H9 (cell line): ENCODE measurements around the gene TTF2. TPM values are rescaled to one million over a fixed set of nuclear protein-coding genes. Genes with fewer than 3 reads are reported as not detected.
"Not testable (repeated sequence)": the region's sequence is repeated elsewhere in the genome, so short reads cannot be mapped to it uniquely, and the experiment has no call there.

Source experiments
- DNase-seq: peaks from one replicate; pipeline ENCODE4 v3.0.0-alpha.2; 2017
- H2AFZ ChIP-seq: one replicate; pipeline ENCODE4 v1.6.1; 2013; ENCODE audit warnings: mild to moderate bottlenecking, low read length, control low read depth, moderate library complexity
- H2AK5ac ChIP-seq: 2 replicates; pipeline ENCODE4 v1.6.1; 2013; ENCODE audit warnings: low read length, control low read depth, mixed read lengths; ENCODE audit not compliant: insufficient read length
- H2BK120ac ChIP-seq: one replicate; pipeline ENCODE4 v1.6.1; 2013; ENCODE audit warnings: low read depth, mild to moderate bottlenecking, low read length, control low read depth, inconsistent platforms; ENCODE audit not compliant: poor library complexity, severe bottlenecking
- H2BK12ac ChIP-seq: 2 replicates; pipeline ENCODE4 v1.6.1; 2013; ENCODE audit warnings: low read length, control low read depth, mixed read lengths, low read depth; ENCODE audit not compliant: insufficient read length
- H2BK15ac ChIP-seq: 2 replicates; pipeline ENCODE4 v1.6.1; 2013; ENCODE audit warnings: low read depth, low read length, control low read depth
- H2BK20ac ChIP-seq: one replicate; pipeline ENCODE4 v1.6.1; 2013; ENCODE audit warnings: low read depth, mild to moderate bottlenecking, low read length, control low read depth, inconsistent platforms; ENCODE audit not compliant: poor library complexity, severe bottlenecking
- H2BK5ac ChIP-seq: 2 replicates; pipeline ENCODE4 v1.6.1; 2013; ENCODE audit warnings: low read length, control low read depth, mixed read lengths; ENCODE audit not compliant: insufficient read length
- H3K14ac ChIP-seq: 2 replicates; pipeline ENCODE4 v1.6.1; 2013; ENCODE audit warnings: low read length, control low read depth; ENCODE audit not compliant: insufficient read depth
- H3K18ac ChIP-seq: 2 replicates; pipeline ENCODE4 v1.6.1; 2013; ENCODE audit warnings: low read depth, mild to moderate bottlenecking, mixed read lengths, low read length, control low read depth; ENCODE audit not compliant: insufficient read length
- H3K23ac ChIP-seq: 2 replicates; pipeline ENCODE4 v1.6.1; 2013; ENCODE audit warnings: low read length, control low read depth, mixed read lengths, low read depth; ENCODE audit not compliant: insufficient read length
- H3K23me2 ChIP-seq: 2 replicates; pipeline ENCODE4 v1.6.1; 2013; ENCODE audit warnings: low read depth, mild to moderate bottlenecking, mixed read lengths, low read length, control low read depth; ENCODE audit not compliant: insufficient read length, poor library complexity, severe bottlenecking
- H3K27ac ChIP-seq: 2 replicates; pipeline ENCODE4 v1.5.1; 2013; ENCODE audit warnings: low read length, control low read depth, mixed read lengths, low read depth; ENCODE audit not compliant: insufficient read length
- H3K27me3 ChIP-seq: 2 replicates; pipeline ENCODE4 v1.6.1; 2013; ENCODE audit warnings: low read length, control low read depth, inconsistent platforms; ENCODE audit not compliant: insufficient read depth
- H3K4ac ChIP-seq: 2 replicates; pipeline ENCODE4 v1.6.1; 2013; ENCODE audit warnings: low read depth, mild to moderate bottlenecking, control low read depth, inconsistent platforms, low read length, moderate library complexity
- H3K4me1 ChIP-seq: 2 replicates; pipeline ENCODE4 v1.6.1; 2013; ENCODE audit warnings: low read length, control low read depth, inconsistent platforms; ENCODE audit not compliant: insufficient read depth
- H3K4me2 ChIP-seq: 2 replicates; pipeline ENCODE4 v1.6.1; 2013; ENCODE audit warnings: low read length, control low read depth, mixed read lengths; ENCODE audit not compliant: insufficient read length, insufficient read depth
- H3K56ac ChIP-seq: 2 replicates; pipeline ENCODE4 v1.6.1; 2013; ENCODE audit warnings: low read depth, mild to moderate bottlenecking, mixed read lengths, low read length, control low read depth; ENCODE audit not compliant: insufficient read length
- H3K79me1 ChIP-seq: 2 replicates; pipeline ENCODE4 v1.6.1; 2013; ENCODE audit warnings: low read depth, mild to moderate bottlenecking, moderate library complexity, low read length, control low read depth, inconsistent platforms; ENCODE audit not compliant: insufficient read depth, poor library complexity, severe bottlenecking
- H3K79me2 ChIP-seq: 2 replicates; pipeline ENCODE4 v1.6.1; 2013; ENCODE audit warnings: low read length, control low read depth, inconsistent platforms; ENCODE audit not compliant: insufficient read depth
- H3K9ac ChIP-seq: 2 replicates; pipeline ENCODE4 v1.6.1; 2013; ENCODE audit warnings: low read length, control low read depth, mixed read lengths; ENCODE audit not compliant: insufficient read length; ENCODE audit errors: extremely low read depth
- H3K9me3 ChIP-seq: one replicate; pipeline ENCODE4 v1.6.1; 2013; ENCODE audit warnings: low read depth, low read length, inconsistent platforms; ENCODE audit not compliant: control insufficient read depth
- H3T11ph ChIP-seq: one replicate; pipeline ENCODE4 v1.6.1; 2013; ENCODE audit warnings: mild to moderate bottlenecking, low read length, control low read depth, inconsistent platforms
- H4K20me1 ChIP-seq: one replicate; pipeline ENCODE4 v1.6.1; 2013; ENCODE audit not compliant: control insufficient read depth, insufficient read length, insufficient read depth
- H4K5ac ChIP-seq: 2 replicates; pipeline ENCODE4 v1.6.1; 2013; ENCODE audit warnings: low read depth, mild to moderate bottlenecking, mixed read lengths, low read length, control low read depth; ENCODE audit not compliant: insufficient read length
- H4K8ac ChIP-seq: replicated peaks from 2 replicates; pipeline ENCODE4 v1.6.1; 2013; ENCODE audit warnings: low read length, control low read depth, mixed read lengths, low read depth; ENCODE audit not compliant: insufficient read length
- H4K91ac ChIP-seq: 2 replicates; pipeline ENCODE4 v1.6.1; 2013; ENCODE audit warnings: low read depth, mild to moderate bottlenecking, moderate library complexity, mixed read lengths, low read length, control low read depth; ENCODE audit not compliant: insufficient read length
- H3K27ac Mint-ChIP-seq, 3 experiments: 2 replicates in 2 of 3; 3 replicates in 1 of 3; pipeline ENCODE4 v1.8.0; 2020 to 2021; ENCODE audit warnings: mixed read lengths in 3 of 3, mild to moderate bottlenecking in 1 of 3, moderate library complexity in 1 of 3
- H3K27me3 Mint-ChIP-seq: 2 replicates; pipeline ENCODE4 v1.8.0; 2021; ENCODE audit warnings: low read depth, mild to moderate bottlenecking, moderate library complexity, mixed read lengths
- H3K36me3 Mint-ChIP-seq, 3 experiments: 2 replicates in 2 of 3; 3 replicates in 1 of 3; pipeline ENCODE4 v1.8.0; 2020 to 2021; ENCODE audit warnings: low read depth in 3 of 3, mixed read lengths in 3 of 3; ENCODE audit not compliant: insufficient read depth in 1 of 3
- H3K4me1 Mint-ChIP-seq, 2 experiments: 2 replicates each; pipeline ENCODE4 v1.8.0; 2020; ENCODE audit warnings: mixed read lengths in 2 of 2
- H3K4me3 Mint-ChIP-seq, 2 experiments: 2 replicates in 1 of 2; 3 replicates in 1 of 2; pipeline ENCODE4 v1.8.0; 2020 to 2021; ENCODE audit warnings: mild to moderate bottlenecking in 2 of 2, mixed read lengths in 2 of 2, moderate library complexity in 1 of 2
- H3K9me3 Mint-ChIP-seq, 2 experiments: 2 replicates in 1 of 2; 3 replicates in 1 of 2; pipeline ENCODE4 v1.8.0; 2020; ENCODE audit warnings: mild to moderate bottlenecking in 2 of 2, mixed read lengths in 2 of 2, moderate library complexity in 1 of 2
- WGBS: extraction: QIAGEN DNeasy Blood & Tissue Kit; methylation state at CpG from one replicate; pipeline ENCODE4 v1.1.7; 2013; ENCODE audit warnings: missing lambda C conversion rate, low lambda C conversion rate, mixed read lengths; ENCODE audit not compliant: insufficient read length; ENCODE audit errors: extremely low coverage; 5-methylcytosine and 5-hydroxymethylcytosine counted together
- total RNA-seq: library from RNA; stranded (reverse); gene quantifications from 2 replicates; pipeline ENCODE4 v1.2.1, GENCODE V29; 2021
- TF ChIP-seq, protein P1 (sequence below): fragments of 200-600 bp; sonication (generic); conservative IDR thresholded peaks from 3 replicates; pipeline ENCODE4 v1.8.0; 2021; ENCODE audit warnings: antibody characterized with exemption, mild to moderate bottlenecking

Gene TTF2
- total RNA-seq, 1 experiment from 2014 or later = 86.4 TPM

GRCh38 chr1:117150316-117150715 is 90.2 kb downstream of the TTF2 start:
- Histone ChIP-seq H3K23ac (no peak overlapping the region), H2BK20ac (no peak overlapping the region), H2BK12ac (no peak overlapping the region), H3K4me2 (no peak overlapping the region), H3K9ac (no peak overlapping the region), H2AFZ (no peak overlapping the region), H3K27me3 (no peaks in the 10 kb centered on the region), H3K4ac (no peak overlapping the region), H3K79me1 (no peaks in the 10 kb centered on the region), H3K4me1 (peaks cover 3% of the 10 kb centered on the region; the same call in 1 of the 2 replicates), H3T11ph (no peak overlapping the region), H3K14ac (no peak overlapping the region), H3K18ac (no peak overlapping the region), H3K27ac (no peak overlapping the region), H2BK120ac (no peak overlapping the region), H2BK5ac (no peak overlapping the region), H4K8ac (no peak overlapping the region), H4K5ac (no peak overlapping the region), H4K91ac (no peak overlapping the region), H3K56ac (no peak overlapping the region), H2BK15ac (no peak overlapping the region), H3K23me2 (no peaks in the 10 kb centered on the region), H2AK5ac (no peak overlapping the region), H3K9me3 (no peaks in the 10 kb centered on the region), H3K79me2 (no peaks in the 10 kb centered on the region), H4K20me1 (no peaks in the 10 kb centered on the region)
- Mint-ChIP-seq H3K4me3 (no peak overlapping the region), H3K36me3 (peaks cover 5 to 14% (median 11%) of the 10 kb centered on the region in 3 experiments; a peak in 6 of 7 replicates), H3K27ac (no peak overlapping the region), H3K27me3 (no peaks in the 10 kb centered on the region), H3K4me1 (peaks cover 23 to 24% of the 10 kb centered on the region in 2 experiments), H3K9me3 (peaks cover 8 to 9% of the 10 kb centered on the region in 2 experiments; a peak in 4 of 5 replicates)
- TF ChIP-seq, protein P1, sequence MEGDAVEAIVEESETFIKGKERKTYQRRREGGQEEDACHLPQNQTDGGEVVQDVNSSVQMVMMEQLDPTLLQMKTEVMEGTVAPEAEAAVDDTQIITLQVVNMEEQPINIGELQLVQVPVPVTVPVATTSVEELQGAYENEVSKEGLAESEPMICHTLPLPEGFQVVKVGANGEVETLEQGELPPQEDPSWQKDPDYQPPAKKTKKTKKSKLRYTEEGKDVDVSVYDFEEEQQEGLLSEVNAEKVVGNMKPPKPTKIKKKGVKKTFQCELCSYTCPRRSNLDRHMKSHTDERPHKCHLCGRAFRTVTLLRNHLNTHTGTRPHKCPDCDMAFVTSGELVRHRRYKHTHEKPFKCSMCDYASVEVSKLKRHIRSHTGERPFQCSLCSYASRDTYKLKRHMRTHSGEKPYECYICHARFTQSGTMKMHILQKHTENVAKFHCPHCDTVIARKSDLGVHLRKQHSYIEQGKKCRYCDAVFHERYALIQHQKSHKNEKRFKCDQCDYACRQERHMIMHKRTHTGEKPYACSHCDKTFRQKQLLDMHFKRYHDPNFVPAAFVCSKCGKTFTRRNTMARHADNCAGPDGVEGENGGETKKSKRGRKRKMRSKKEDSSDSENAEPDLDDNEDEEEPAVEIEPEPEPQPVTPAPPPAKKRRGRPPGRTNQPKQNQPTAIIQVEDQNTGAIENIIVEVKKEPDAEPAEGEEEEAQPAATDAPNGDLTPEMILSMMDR = peak; percentile 32; the same call in 2 of the 3 replicates
- DNase-seq = no peak
- no CpG with 5 or more reads among the region's 2 CpGs for WGBS

- H3K27me3 ChIP-seq, H3K56ac ChIP-seq, H2BK120ac ChIP-seq, DNase-seq, H2BK15ac ChIP-seq, H3T11ph ChIP-seq, H2BK20ac ChIP-seq, H3K14ac ChIP-seq, H3K4ac ChIP-seq, H3K4me1 ChIP-seq, H4K5ac ChIP-seq, H3K27me3 Mint-ChIP-seq, H4K20me1 ChIP-seq, H3K27ac Mint-ChIP-seq, H3K79me1 ChIP-seq, H3K27ac ChIP-seq, H4K8ac ChIP-seq, H2BK5ac ChIP-seq, H3K4me2 ChIP-seq, H3K9me3 ChIP-seq, H3K23me2 ChIP-seq, H2AK5ac ChIP-seq, H3K9me3 Mint-ChIP-seq, H3K23ac ChIP-seq, H4K91ac ChIP-seq, H3K18ac ChIP-seq, H2AFZ ChIP-seq, H3K4me3 Mint-ChIP-seq, H3K9ac ChIP-seq, H2BK12ac ChIP-seq, H3K79me2 ChIP-seq: not testable (repeated sequence)
- no CpG with 5 or more reads among the region's 5 CpGs for WGBS
- H3K36me3 Mint-ChIP-seq = peaks cover 5 to 14% (median 11%) of the 10 kb centered on the region in 3 experiments; a peak in 6 of 7 replicates
- peaks cover 20% of the 10 kb centered on the region in 2 experiments for H3K4me1 Mint-ChIP-seq
Measured at GRCh38 chr1:117151305-117151704, 91.2 kb downstream of the TTF2 start.
